ENCODE results near the gene EML2.

The EML2 gene

GRCh38 chr19:45584332-45585157 lies 54.7 kb downstream of the EML2 start, which contains the start of gene OPA3:
TSS of gene OPA3 (minus strand) at chr19:45584802. CDS start at chr19:45584764, 38 bp downstream.
- Mint-ChIP-seq H3K4me1 (ENCODE audit: low read depth in 2 of 2) (peaks cover 19% of the 10 kb centered on the region in 2 donors), H3K27ac (peak within 1 kb of the TSS; percentile 93 to 96), H3K4me3 (peak within 1 kb of the TSS; percentile 90 to 92), H3K9me3 (no peaks in the 10 kb centered on the region), H3K27me3 (peaks cover under 1 to 3% of the 10 kb centered on the region in 2 donors), H3K36me3 (ENCODE audit: insufficient read depth) (peaks cover 21% of the 10 kb centered on the region)
- ATAC-seq (replicated peaks) (peak; percentile 83), DNase-seq (peak; percentile 98 to 99 (median 98))

- H3K9me3 Mint-ChIP-seq: no peaks in the 10 kb centered on the region
- H3K36me3 Mint-ChIP-seq (ENCODE audit: insufficient read depth): peaks cover 21% of the 10 kb centered on the region
- H3K27ac Mint-ChIP-seq: peak overlapping the region; percentile 53 to 67
- DNase-seq (no peak), ATAC-seq (replicated peaks) (no peak)
- H3K4me1 Mint-ChIP-seq (ENCODE audit: low read depth in 2 of 2): peaks cover 21 to 23% of the 10 kb centered on the region in 2 donors
- H3K4me3 Mint-ChIP-seq: no peak overlapping the region
- no peaks in the 10 kb centered on the region for H3K27me3 Mint-ChIP-seq
Observed at GRCh38 chr19:45581576-45581975, 57.6 kb downstream of the EML2 start.

- Mint-ChIP-seq H3K4me3 (no peak overlapping the region), H3K9me3 (no peaks in the 10 kb centered on the region), H3K4me1 (ENCODE audit: low read depth in 2 of 2) (peaks cover 11 to 14% of the 10 kb centered on the region in 2 donors), H3K27ac (peak overlapping the region in 1 of 2 donors; percentile 39), H3K36me3 (ENCODE audit: insufficient read depth) (peaks cover 9% of the 10 kb centered on the region), H3K27me3 (no peaks in the 10 kb centered on the region)
- no peak for DNase-seq
- no peak for ATAC-seq (replicated peaks)
Observed at GRCh38 chr19:45578861-45579260, 60.3 kb downstream of the EML2 start.

GRCh38 chr19:45577111-45577905 lies 61.9 kb downstream of the EML2 start:
- no peak for ATAC-seq (replicated peaks)
- H3K27ac Mint-ChIP-seq: peak overlapping the region in 1 of 2 donors; percentile 79

GRCh38 chr19:45576682-45577081 lies 62.5 kb downstream of the EML2 start:
- no peak for ATAC-seq (replicated peaks)
- no peak overlapping the region for H3K4me3 Mint-ChIP-seq
- peaks cover 8% of the 10 kb centered on the region for H3K36me3 Mint-ChIP-seq (ENCODE audit: insufficient read depth)
- peaks cover 3 to 10% of the 10 kb centered on the region in 2 donors for H3K4me1 Mint-ChIP-seq (ENCODE audit: low read depth in 2 of 2)
- H3K27me3 Mint-ChIP-seq: no peaks in the 10 kb centered on the region
- no peaks in the 10 kb centered on the region for H3K9me3 Mint-ChIP-seq
- peak overlapping the region in 1 of 2 donors; percentile 79 for H3K27ac Mint-ChIP-seq
- no peak for DNase-seq

More at GRCh38 chr19:45577111-45577905, 61.9 kb downstream of the EML2 start:
- Mint-ChIP-seq H3K27me3 (no peaks in the 10 kb centered on the region), H3K4me1 (ENCODE audit: low read depth in 2 of 2) (peaks cover 5 to 10% of the 10 kb centered on the region in 2 donors), H3K9me3 (no peaks in the 10 kb centered on the region), H3K4me3 (no peak overlapping the region), H3K36me3 (ENCODE audit: insufficient read depth) (peaks cover 9% of the 10 kb centered on the region)
- DNase-seq: no peak

- Mint-ChIP-seq H3K4me3 (no peak overlapping the region), H3K4me1 (ENCODE audit: low read depth in 2 of 2) (peaks cover 4 to 6% of the 10 kb centered on the region in 2 donors), H3K27ac (no peak overlapping the region), H3K27me3 (no peaks in the 10 kb centered on the region), H3K9me3 (no peaks in the 10 kb centered on the region), H3K36me3 (ENCODE audit: insufficient read depth) (no peaks in the 10 kb centered on the region)
- no peak for DNase-seq
- no peak for ATAC-seq (replicated peaks)
Observed at GRCh38 chr19:45575216-45575615, 64.0 kb downstream of the EML2 start.

- ATAC-seq (replicated peaks) (no peak), DNase-seq (no peak)
- Mint-ChIP-seq H3K36me3 (ENCODE audit: insufficient read depth) (no peaks in the 10 kb centered on the region), H3K27ac (no peak overlapping the region), H3K4me1 (ENCODE audit: low read depth in 2 of 2) (peaks cover 11% of the 10 kb centered on the region in 2 donors), H3K27me3 (no peaks in the 10 kb centered on the region), H3K9me3 (no peaks in the 10 kb centered on the region), H3K4me3 (no peak overlapping the region)
Observed at GRCh38 chr19:45574526-45574925, 64.7 kb downstream of the EML2 start.

GRCh38 chr19:45571457-45572220 lies 67.6 kb downstream of the EML2 start:
- Mint-ChIP-seq H3K27me3 (no peaks in the 10 kb centered on the region), H3K4me3 (no peak overlapping the region), H3K9me3 (no peaks in the 10 kb centered on the region), H3K36me3 (ENCODE audit: insufficient read depth) (no peaks in the 10 kb centered on the region), H3K27ac (no peak overlapping the region), H3K4me1 (ENCODE audit: low read depth in 2 of 2) (peaks cover 7 to 9% of the 10 kb centered on the region in 2 donors)
- no peak for ATAC-seq (replicated peaks)
- no peak for DNase-seq

- H3K4me1 Mint-ChIP-seq (ENCODE audit: low read depth in 2 of 2): peaks cover 6 to 8% of the 10 kb centered on the region in 2 donors
- H3K27ac Mint-ChIP-seq: peak overlapping the region in 1 of 2 donors; percentile 57
- H3K4me3 Mint-ChIP-seq: no peak overlapping the region
Observed at GRCh38 chr19:45569619-45570421, 69.4 kb downstream of the EML2 start.

GRCh38 chr19:45568732-45569131 lies 70.5 kb downstream of the EML2 start:
- no peak for DNase-seq
- no peak overlapping the region for H3K4me3 Mint-ChIP-seq
- no peak for ATAC-seq (replicated peaks)
- H3K27ac Mint-ChIP-seq: no peak overlapping the region
- no peaks in the 10 kb centered on the region for H3K36me3 Mint-ChIP-seq (ENCODE audit: insufficient read depth)
- H3K4me1 Mint-ChIP-seq (ENCODE audit: low read depth in 2 of 2): peaks cover 6 to 8% of the 10 kb centered on the region in 2 donors
- H3K27me3 Mint-ChIP-seq: no peaks in the 10 kb centered on the region
- H3K9me3 Mint-ChIP-seq: no peaks in the 10 kb centered on the region

More at GRCh38 chr19:45569619-45570421, 69.4 kb downstream of the EML2 start:
- no peaks in the 10 kb centered on the region for H3K27me3 Mint-ChIP-seq
- no peaks in the 10 kb centered on the region for H3K9me3 Mint-ChIP-seq
- H3K36me3 Mint-ChIP-seq (ENCODE audit: insufficient read depth): no peaks in the 10 kb centered on the region
- ATAC-seq (replicated peaks) (peak; percentile 61), DNase-seq (peak; percentile 46 to 49 (median 48))

GRCh38 chr19:45567609-45568008 lies 71.6 kb downstream of the EML2 start:
- no peaks in the 10 kb centered on the region for H3K27me3 Mint-ChIP-seq
- H3K9me3 Mint-ChIP-seq: no peaks in the 10 kb centered on the region
- H3K27ac Mint-ChIP-seq: no peak overlapping the region
- ATAC-seq (replicated peaks) (no peak), DNase-seq (no peak)
- H3K4me1 Mint-ChIP-seq (ENCODE audit: low read depth in 2 of 2): peaks cover 6 to 12% of the 10 kb centered on the region in 2 donors
- no peak overlapping the region for H3K4me3 Mint-ChIP-seq
- no peaks in the 10 kb centered on the region for H3K36me3 Mint-ChIP-seq (ENCODE audit: insufficient read depth)

- Mint-ChIP-seq H3K27ac (no peak overlapping the region), H3K4me3 (no peak overlapping the region), H3K27me3 (no peaks in the 10 kb centered on the region), H3K9me3 (no peaks in the 10 kb centered on the region), H3K36me3 (ENCODE audit: insufficient read depth) (no peaks in the 10 kb centered on the region), H3K4me1 (ENCODE audit: low read depth in 2 of 2) (peaks cover 0 to 7% of the 10 kb centered on the region in 2 donors)
- ATAC-seq (replicated peaks): no peak
- DNase-seq: no peak
Observed at GRCh38 chr19:45564131-45564780, 74.9 kb downstream of the EML2 start.

All from effector memory CD8-positive, alpha-beta T cell (primary cell).